ENCODE measurements around the gene NUP58. TPM values are rescaled to one million over a fixed set of nuclear protein-coding genes. Genes with fewer than 3 reads are reported as not detected.

Gene NUP58
- total RNA-seq, 3 donors from 2014 or later (not counting 1 experiment from before 2014, with no cell fraction given), result 47.4 to 60.0 (median 50.6) TPM

DNA sequence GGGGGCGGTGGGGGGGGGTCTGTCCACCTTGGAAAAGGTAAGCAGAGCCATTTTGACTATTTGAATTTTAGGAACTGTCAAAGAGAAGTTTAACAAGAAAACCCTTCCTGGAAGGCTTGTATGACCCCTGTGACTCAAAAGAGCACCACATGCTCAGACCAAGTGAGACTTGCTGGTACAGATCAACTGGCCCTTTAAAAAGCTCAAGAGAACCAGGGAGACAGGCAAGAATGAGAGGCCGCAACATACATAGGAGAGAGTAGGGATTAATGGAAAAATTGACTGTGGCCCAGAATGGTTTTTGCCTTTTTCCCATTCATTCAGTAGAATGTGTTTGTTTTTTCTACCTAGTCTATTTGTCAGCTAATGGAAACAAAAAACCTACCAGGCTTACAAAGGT is 44.2 kb downstream of the NUP58 start:
- Histone ChIP-seq H3K9me3 (ENCODE audit: control insufficient read depth, insufficient read depth, low read length) (no peaks in the 10 kb centered on the region), H3K4me1 (ENCODE audit: control insufficient read depth, insufficient read depth, low read length) (no peaks in the 10 kb centered on the region), H3K27ac (ENCODE audit: low read length) (no peak overlapping the region), H3K4me3 (ENCODE audit: low read length) (no peak overlapping the region), H3K27me3 (ENCODE audit: control insufficient read depth, insufficient read depth, low read length) (no peaks in the 10 kb centered on the region), H3K36me3 (ENCODE audit: control insufficient read depth, insufficient read depth, low read length) (peaks cover 4% of the 10 kb centered on the region)
- no peak for TF ChIP-seq CTCF (IDR thresholded peaks at IDR 0.05)
- 92% methylated on average over 2 of the region's 2 CpGs for WGBS (ENCODE audit: insufficient coverage)
- no peak overlapping the region for H3K4me3 Mint-ChIP-seq
- intact Hi-C loops (cut with micrococcal nuclease), result no loop called here
- no peaks in the 10 kb centered on the region for H3K36me3 Mint-ChIP-seq
- DNase-seq (no peak), ATAC-seq (no peak)
- peaks cover 0 to 9% of the 10 kb centered on the region in 2 donors for H3K4me1 Mint-ChIP-seq
- no peak overlapping the region for H3K27ac Mint-ChIP-seq
- H3K27me3 Mint-ChIP-seq (ENCODE audit: low read depth in 2 of 2), result no peaks in the 10 kb centered on the region
- peaks cover 0 to 3% of the 10 kb centered on the region in 2 donors for H3K9me3 Mint-ChIP-seq

GRCh38 chr13:25347151-25347550 is 45.7 kb downstream of the NUP58 start:
- Mint-ChIP-seq H3K36me3 (no peaks in the 10 kb centered on the region), H3K4me3 (no peak overlapping the region)

GRCh38 chr13:25351404-25351803 is 50.0 kb downstream of the NUP58 start:
- Mint-ChIP-seq H3K4me3 (no peak overlapping the region), H3K27ac (no peak overlapping the region), H3K4me1 (no peaks in the 10 kb centered on the region), H3K27me3 (ENCODE audit: low read depth in 2 of 2) (peaks cover 16 to 17% of the 10 kb centered on the region in 2 donors), H3K36me3 (no peaks in the 10 kb centered on the region), H3K9me3 (no peaks in the 10 kb centered on the region)
- WGBS (ENCODE audit: insufficient coverage), result 80% methylated on average over 1 of the region's 1 CpG
- Histone ChIP-seq H3K27me3 (ENCODE audit: control insufficient read depth, insufficient read depth, low read length) (no peaks in the 10 kb centered on the region), H3K36me3 (ENCODE audit: control insufficient read depth, insufficient read depth, low read length) (no peaks in the 10 kb centered on the region), H3K27ac (ENCODE audit: low read length) (no peak overlapping the region), H3K4me3 (ENCODE audit: low read length) (no peak overlapping the region), H3K9me3 (ENCODE audit: control insufficient read depth, insufficient read depth, low read length) (no peaks in the 10 kb centered on the region), H3K4me1 (ENCODE audit: control insufficient read depth, insufficient read depth, low read length) (no peaks in the 10 kb centered on the region)
- TF ChIP-seq CTCF (IDR thresholded peaks at IDR 0.05), result no peak
- intact Hi-C loops (cut with micrococcal nuclease), result no loop called here
- ATAC-seq (no peak), DNase-seq (no peak)

More at GRCh38 chr13:25347151-25347550, 45.7 kb downstream of the NUP58 start:
- 76% methylated on average over 2 of the region's 2 CpGs for whole genome bisulfite sequencing (ENCODE audit: insufficient coverage)
- Histone ChIP-seq H3K27me3 (ENCODE audit: control insufficient read depth, insufficient read depth, low read length) (no peaks in the 10 kb centered on the region), H3K4me3 (ENCODE audit: low read length) (no peak overlapping the region), H3K4me1 (ENCODE audit: control insufficient read depth, insufficient read depth, low read length) (no peaks in the 10 kb centered on the region), H3K9me3 (ENCODE audit: control insufficient read depth, insufficient read depth, low read length) (no peaks in the 10 kb centered on the region), H3K27ac (ENCODE audit: low read length) (no peak overlapping the region), H3K36me3 (ENCODE audit: control insufficient read depth, insufficient read depth, low read length) (no peaks in the 10 kb centered on the region)
- Mint-ChIP-seq H3K9me3 (peaks cover 0 to 3% of the 10 kb centered on the region in 2 donors), H3K27ac (no peak overlapping the region), H3K4me1 (peaks cover 0 to 9% of the 10 kb centered on the region in 2 donors), H3K27me3 (ENCODE audit: low read depth in 2 of 2) (no peaks in the 10 kb centered on the region)
- ATAC-seq, result no peak
- TF ChIP-seq CTCF (IDR thresholded peaks at IDR 0.05), result no peak
- no peak for DNase-seq
- intact Hi-C loops (cut with micrococcal nuclease), result no loop called here

DNA sequence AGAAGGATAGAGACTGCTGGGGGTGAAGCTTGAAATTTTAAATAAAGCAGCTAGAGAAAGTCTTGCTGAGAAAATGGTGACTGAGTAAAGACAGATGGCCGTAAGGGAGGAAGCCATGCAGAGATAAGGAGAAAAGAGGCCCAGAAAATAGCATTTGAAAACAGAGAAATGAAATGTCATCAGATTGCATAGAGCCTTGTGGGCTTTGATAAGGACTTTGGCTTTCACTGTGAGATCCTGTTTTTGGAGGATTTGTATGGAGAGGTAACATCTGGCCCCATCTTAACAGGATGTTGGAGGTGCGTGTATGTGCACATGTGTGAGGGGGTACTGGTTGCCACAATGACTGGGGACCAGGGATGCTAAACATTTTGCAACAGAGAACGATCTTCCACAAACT is 50.8 kb downstream of the NUP58 start:
- ATAC-seq, result no peak
- Mint-ChIP-seq H3K36me3 (no peaks in the 10 kb centered on the region), H3K9me3 (no peaks in the 10 kb centered on the region), H3K27ac (no peak overlapping the region), H3K4me3 (no peak overlapping the region), H3K4me1 (no peaks in the 10 kb centered on the region), H3K27me3 (ENCODE audit: low read depth in 2 of 2) (peaks cover 17 to 24% of the 10 kb centered on the region in 2 donors)
- no peak for TF ChIP-seq CTCF (IDR thresholded peaks at IDR 0.05)
- Histone ChIP-seq H3K4me1 (ENCODE audit: control insufficient read depth, insufficient read depth, low read length) (no peaks in the 10 kb centered on the region), H3K27me3 (ENCODE audit: control insufficient read depth, insufficient read depth, low read length) (no peaks in the 10 kb centered on the region), H3K27ac (ENCODE audit: low read length) (no peak overlapping the region), H3K9me3 (ENCODE audit: control insufficient read depth, insufficient read depth, low read length) (no peaks in the 10 kb centered on the region), H3K36me3 (ENCODE audit: control insufficient read depth, insufficient read depth, low read length) (no peaks in the 10 kb centered on the region), H3K4me3 (ENCODE audit: low read length) (no peak overlapping the region)
- DNase-seq, result no peak
- 15% methylated on average over 3 of the region's 3 CpGs for WGBS (ENCODE audit: insufficient coverage)
- intact Hi-C loops (cut with micrococcal nuclease), result no loop called here
